HG02840 (cell line): Measurements from ENCODE around the gene ABCC1.

ENCODE experiments used
- ATAC-seq: cut with Tn5 transposase; IDR thresholded peaks from one replicate; pipeline ENCODE4 v1.9.1; 2021; ENCODE audit warnings: mild to moderate bottlenecking, moderate library complexity, moderate number of reproducible peaks; ENCODE audit not compliant: unreplicated experiment, low FRiP score

Gene ABCC1

GRCh38 chr16:16071631-16072244 lies 122.3 kb downstream of the ABCC1 start:
- ATAC-seq, result no peak

- ATAC-seq, result no peak
Observed at GRCh38 chr16:16073001-16073545, 123.7 kb downstream of the ABCC1 start.

GRCh38 chr16:16073891-16074881 lies 124.8 kb downstream of the ABCC1 start:
- no peak for ATAC-seq

GRCh38 chr16:16075488-16076422 lies 126.3 kb downstream of the ABCC1 start:
- ATAC-seq, result no peak

- ATAC-seq, result no peak
Observed at GRCh38 chr16:16076423-16076813, 127.0 kb downstream of the ABCC1 start.

GRCh38 chr16:16080465-16081065 lies 131.1 kb downstream of the ABCC1 start:
- no peak for ATAC-seq

GRCh38 chr16:16081141-16081540 lies 131.7 kb downstream of the ABCC1 start:
- no peak for ATAC-seq

- no peak for ATAC-seq
Observed at GRCh38 chr16:16082255-16082654, 132.8 kb downstream of the ABCC1 start.

GRCh38 chr16:16083421-16084156 lies 134.2 kb downstream of the ABCC1 start:
- ATAC-seq, result no peak

- ATAC-seq, result no peak
Observed at GRCh38 chr16:16084874-16085273, 135.5 kb downstream of the ABCC1 start.

- no peak for ATAC-seq
Observed at GRCh38 chr16:16086653-16087446, 137.4 kb downstream of the ABCC1 start.

GRCh38 chr16:16090238-16090637 lies 140.8 kb downstream of the ABCC1 start:
- ATAC-seq, result no peak

- no peak for ATAC-seq
Observed at GRCh38 chr16:16092925-16093627, 143.7 kb downstream of the ABCC1 start.

GRCh38 chr16:16093628-16094332 lies 144.4 kb downstream of the ABCC1 start:
- no peak for ATAC-seq

GRCh38 chr16:16095646-16096045 lies 146.2 kb downstream of the ABCC1 start:
- ATAC-seq, result no peak

- ATAC-seq, result no peak
Observed at GRCh38 chr16:16096121-16096857, 146.9 kb downstream of the ABCC1 start.

- ATAC-seq, result no peak
Observed at GRCh38 chr16:16096858-16097213, 147.4 kb downstream of the ABCC1 start.
